GOT3 (cell line): ENCODE data around the gene HRNR.

ENCODE experiments used
- DNase-seq: peaks from one replicate; lab custom pipeline; 2025; ENCODE audit warnings: mixed read lengths; lab: John Stamatoyannopoulos, UW

Gene HRNR

DNA sequence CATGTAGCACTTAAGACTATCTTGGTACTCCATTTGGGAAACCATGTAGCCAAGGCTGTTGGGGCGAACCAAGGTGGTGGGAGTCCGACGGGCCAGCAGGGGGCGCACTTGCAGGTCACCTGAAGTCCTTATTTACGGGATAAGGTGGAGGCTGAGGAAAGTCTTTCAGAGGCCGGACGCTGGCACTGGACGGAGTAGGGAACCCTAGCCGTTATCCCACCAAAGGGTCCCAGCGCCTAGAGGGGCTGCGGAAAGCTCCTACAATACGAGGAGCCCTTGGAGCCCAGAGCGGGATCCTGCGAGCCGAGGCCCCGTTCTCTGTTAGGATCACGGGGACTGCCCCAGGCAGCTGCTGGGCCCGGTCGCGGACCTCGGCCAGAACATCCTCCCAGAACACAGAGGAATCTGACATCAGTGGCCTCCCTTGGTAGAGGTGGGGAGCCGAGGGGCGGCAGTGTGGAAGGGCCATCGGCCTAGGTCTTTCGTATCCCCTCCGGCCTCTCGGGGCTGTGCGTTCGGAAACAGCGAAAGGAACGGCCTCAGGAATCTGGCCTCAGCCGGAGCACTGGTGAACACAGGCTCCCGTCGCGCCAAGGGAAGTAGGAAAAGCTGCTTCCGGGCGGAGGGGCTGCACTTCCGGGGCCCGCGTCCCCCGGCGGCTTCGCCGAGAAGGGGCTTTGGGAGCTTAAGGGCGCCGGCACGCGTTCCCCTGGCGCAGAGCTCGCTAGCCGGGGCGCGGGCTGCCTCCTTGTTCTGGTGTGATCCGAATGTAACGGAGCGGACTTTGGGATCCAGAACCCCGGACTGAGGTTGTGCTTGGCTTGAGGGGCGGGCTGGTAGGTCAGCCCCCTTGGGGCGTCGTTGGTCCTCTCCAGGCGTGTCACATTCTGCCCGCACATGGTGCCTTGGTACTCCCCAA lies 35.1 kb downstream of the HRNR start:
- peak; percentile 21 for DNase-seq

DNA sequence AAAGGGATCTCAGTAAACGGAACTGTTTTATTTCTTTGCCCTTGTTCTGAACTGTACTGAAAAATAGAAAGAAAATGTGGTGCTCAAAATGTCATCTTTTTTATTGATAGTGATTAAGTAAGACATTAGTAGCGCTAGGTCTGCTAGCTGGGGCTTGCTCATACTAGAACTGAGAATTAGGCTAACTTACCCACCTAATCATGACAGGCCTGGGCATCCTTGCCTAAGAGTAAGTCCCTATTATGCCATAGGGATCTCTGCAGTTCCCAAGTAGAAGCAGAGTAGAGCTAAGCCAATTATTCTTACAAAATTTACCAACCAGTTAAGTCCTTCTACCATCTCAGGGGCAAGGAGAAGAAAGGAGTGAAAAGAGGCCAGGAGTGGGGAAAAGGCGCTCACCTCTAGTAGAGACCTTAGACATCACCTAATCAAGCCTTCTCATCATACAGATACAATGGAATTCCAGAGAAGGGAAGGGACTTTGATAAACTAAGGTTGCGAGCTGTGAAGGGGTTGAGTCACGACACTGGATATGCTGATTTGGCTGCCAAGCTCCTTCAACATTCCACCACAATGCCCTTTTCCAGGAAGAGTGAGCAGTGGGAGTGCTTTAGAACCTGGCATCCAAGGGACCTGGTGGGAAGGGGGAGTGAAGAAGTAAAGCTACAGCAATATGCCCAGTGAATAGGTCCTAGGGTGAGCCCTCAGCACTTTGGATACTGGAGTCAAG lies 37.3 kb downstream of the HRNR start:
- DNase-seq, result no peak

GRCh38 chr1:152185544-152186391 lies 38.2 kb downstream of the HRNR start:
- no peak for DNase-seq

- no peak for DNase-seq
These were observed 41.0 kb downstream of the HRNR start for GRCh38 chr1:152182944-152183361.

- DNase-seq, result no peak
These were observed 41.6 kb downstream of the HRNR start for GRCh38 chr1:152182431-152182830.

DNA sequence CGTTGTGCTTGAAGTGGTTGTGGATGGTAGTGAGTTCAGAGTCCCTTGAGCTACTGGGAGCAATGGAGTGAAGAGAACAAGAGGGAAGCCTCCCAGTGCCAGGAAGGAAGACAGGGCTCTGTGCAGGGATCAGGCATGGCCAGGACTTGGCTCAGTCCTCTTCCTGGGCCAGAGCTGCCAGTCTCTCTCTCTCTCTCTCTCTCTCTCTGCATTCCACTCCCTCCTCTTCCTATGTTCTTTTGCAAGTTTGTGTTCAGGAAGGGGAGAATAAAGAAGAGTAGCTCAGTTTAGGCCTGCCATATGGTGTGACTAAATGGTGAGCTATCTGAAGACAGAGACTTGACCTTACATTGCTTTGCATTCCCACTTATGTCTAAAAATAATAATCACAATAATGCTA lies 44.4 kb downstream of the HRNR start:
- DNase-seq, result no peak

GRCh38 chr1:152170287-152170905 lies 53.6 kb downstream of the HRNR start:
- DNase-seq, result no peak

- DNase-seq, result no peak
These were observed 54.5 kb downstream of the HRNR start for GRCh38 chr1:152169366-152170025.

GRCh38 chr1:152168535-152168868 lies 55.5 kb downstream of the HRNR start:
- DNase-seq, result no peak

- no peak for DNase-seq
These were observed 56.0 kb downstream of the HRNR start for GRCh38 chr1:152167835-152168534.

DNA sequence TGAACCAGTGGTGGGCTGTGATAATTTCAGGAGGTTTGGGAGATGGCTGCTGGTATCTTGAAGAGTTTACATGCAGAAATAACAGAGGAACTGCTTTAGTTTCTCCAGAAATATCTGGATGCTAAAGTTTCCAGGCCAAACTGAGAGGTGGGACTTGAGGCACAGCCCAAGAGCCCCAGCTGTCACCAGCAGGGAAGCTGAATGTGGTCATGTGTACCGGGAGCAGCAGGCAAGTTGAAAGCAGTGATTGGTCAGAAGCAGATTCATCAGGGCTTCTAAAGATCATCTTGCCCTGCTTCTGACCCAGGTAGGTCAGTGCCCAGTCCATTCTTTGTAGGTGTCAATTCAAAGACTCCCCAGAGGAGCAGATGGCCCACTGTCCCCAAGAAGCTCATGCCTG lies 57.0 kb downstream of the HRNR start:
- DNase-seq, result no peak

DNA sequence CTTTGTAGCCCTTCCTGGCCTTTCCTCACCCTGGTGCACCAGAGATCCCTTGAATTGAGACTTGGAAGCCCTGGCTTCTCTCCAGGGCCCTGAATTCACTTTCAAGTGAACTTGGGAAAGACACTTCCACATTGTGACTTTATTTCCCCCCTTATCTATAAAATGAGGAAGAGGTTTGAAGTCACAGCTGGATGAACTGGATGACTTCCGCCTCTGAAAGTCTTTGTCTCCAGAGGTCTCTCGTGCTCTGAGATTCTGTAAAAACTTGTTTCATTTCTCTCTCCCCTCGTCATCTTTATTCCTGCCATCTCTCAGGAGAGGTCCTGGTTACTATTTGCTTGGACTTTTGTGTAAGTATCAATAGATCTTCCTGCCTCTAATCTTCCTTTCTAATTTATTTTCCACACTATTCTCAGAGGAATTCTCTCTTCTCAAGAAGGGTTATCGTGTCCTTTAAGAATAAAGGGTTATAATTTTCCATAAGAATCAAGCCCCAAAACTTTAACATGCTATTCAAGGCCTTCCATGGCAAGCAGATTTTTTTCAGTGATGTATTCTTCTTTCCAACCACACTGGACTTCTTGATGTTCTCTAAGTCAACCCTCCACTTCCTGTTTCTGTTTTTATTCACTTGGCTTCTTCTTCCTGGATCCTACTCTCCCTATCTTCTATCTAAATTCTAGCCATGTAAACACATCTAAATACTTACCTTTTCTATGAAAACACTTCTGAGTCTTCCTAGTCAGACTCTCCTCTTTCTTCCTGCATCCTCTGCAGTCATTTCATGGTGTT lies 58.5 kb downstream of the HRNR start:
- no peak for DNase-seq

- DNase-seq, result no peak
These were observed 59.4 kb downstream of the HRNR start for GRCh38 chr1:152164517-152165136.

GRCh38 chr1:152162792-152163463 lies 61.1 kb downstream of the HRNR start:
- DNase-seq, result no peak
